NCI-H1105 (cell line): Measurements from ENCODE around the gene CHST12.
"Not testable (repeated sequence)": the region's sequence is repeated elsewhere in the genome, so short reads cannot be mapped to it uniquely, and the experiment has no call there.

Source experiments
- DNase-seq: peaks from one replicate; lab custom pipeline; 2025; lab: John Stamatoyannopoulos, UW

CHST12 gene

DNA sequence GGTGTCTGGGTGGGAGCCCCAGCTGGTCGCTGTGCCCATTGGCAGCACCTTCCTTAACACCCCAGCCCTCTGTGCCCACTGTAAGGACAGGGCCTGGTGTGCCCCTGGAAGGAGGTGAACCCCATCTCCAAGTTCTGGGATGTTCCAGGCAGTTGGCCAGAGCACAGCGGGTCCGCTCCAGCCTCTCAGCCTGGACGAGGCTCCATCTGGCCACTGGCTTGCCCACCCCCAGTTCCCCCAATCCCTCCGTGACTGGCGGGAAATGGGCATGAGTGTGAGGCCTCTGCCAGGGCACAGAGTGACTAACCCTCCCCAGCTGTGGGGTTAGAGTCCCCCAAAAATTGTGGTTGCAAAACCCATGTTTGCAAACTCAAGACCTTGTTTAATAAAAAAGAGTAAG, 57.2 kb downstream of the CHST12 start:
- DNase-seq = no peak

DNA sequence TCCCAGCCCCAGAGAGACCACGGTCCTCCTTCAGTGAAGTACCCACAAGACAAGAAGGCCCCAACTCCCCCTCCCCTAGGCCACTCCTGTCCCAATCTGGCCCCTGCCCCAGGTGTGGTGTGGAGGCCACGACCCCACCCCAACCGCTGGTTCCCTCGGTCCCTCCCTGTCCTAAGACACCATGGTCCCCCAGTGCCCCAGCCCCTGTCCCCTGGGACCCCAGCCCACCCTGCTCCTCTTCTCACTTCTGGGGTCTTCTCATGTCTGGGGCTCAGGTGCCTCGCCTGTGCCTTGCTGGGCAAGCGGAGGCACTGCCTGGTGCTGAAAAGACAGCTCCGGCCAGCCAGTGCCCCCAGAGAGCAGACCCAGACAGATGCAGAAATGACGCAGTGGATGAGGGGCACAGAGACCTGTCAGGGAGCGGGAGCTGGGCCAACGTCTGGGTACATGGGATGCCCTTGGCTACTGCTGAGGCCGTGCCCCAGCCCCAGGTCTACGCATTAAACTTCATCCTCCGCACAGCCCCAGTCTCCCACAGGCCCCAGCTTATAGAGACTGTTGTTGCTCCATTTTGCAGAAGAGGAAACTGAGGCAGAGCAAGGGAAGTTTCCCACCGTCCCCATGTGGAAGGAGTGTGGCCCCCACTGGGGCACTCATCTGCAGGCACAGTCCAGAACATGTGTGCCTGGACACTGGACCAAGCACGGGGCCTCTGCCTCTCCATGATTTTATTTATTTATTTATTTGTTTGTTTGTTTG, 58.0 kb downstream of the CHST12 start:
- no peak for DNase-seq

DNA sequence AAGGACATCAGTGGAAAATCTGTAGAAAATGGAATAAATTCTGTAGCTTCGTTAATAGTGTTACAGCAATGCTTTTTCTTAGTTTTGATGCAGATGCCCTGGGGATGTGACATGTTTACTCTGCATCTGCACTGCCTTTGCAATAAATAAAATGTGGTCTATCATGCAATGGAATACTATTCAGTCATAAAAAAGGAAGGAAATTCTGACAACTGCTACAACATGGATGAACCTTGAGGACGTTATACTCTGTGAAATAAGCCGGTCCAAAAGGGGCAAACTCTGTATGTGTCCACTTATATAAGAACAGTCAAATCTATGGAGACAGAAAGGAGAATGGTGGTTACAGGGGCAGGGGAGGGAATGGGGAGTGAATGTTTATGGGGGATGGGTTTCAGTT, 59.3 kb downstream of the CHST12 start:
- DNase-seq = no peak

DNA sequence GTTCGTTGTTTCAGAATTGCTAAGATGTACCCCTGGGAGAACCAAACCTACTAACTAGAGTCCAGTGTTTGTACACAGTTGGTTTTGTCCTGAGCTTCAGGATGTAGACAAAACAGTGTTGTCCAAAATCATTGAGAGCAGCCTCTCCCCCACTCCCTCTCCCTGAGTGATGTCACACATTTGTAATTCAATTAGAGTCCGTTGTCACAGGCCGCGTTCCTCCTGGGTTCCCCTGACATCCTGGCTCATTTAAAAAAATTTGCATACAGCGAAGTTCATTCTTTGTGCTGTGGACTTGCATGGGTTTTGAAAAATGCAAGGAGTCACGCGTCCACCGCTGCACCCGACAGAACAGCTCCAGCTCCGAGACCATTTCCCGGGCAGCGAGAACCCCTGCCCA, 62.5 kb downstream of the CHST12 start:
- no peak for DNase-seq

DNA sequence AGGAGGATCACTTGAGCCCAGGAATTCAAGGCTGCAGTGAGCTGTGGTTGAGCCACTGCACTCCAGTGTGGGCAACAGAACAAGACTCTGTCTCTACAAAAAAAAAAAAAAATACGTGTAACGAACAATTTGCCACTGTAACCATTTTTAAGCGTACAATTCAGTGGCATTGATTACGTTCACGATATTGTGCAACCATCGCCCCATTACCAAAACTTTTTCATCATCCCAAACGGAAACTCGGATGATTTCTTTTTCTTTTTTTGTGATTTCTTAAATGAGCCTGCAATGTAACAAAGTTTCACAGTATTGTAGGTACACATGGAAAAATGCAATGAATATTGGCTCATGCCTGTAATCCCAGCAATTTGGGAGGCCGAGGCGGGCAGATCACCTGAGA, 63.3 kb downstream of the CHST12 start:
- DNase-seq = no peak

DNA sequence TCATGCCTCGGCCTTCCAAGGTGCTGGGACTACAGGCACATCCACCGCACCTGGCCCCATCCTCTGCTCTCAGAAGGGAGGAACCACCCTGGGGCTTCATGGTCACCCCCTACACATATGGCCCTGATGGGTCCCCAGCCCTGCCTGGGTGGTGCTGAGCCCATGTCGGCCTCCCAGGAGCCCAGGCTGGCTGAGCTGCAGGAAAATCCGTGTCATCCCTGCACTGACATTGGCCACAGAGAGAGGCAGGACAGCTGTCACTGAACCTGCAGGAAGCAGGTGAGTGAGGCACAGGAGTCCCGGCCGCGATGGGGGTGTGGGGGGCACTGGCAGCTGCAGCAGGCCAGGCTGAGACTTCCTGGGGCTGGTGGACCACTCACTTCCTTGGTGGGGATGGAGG, 64.8 kb downstream of the CHST12 start:
- no peak for DNase-seq

DNA sequence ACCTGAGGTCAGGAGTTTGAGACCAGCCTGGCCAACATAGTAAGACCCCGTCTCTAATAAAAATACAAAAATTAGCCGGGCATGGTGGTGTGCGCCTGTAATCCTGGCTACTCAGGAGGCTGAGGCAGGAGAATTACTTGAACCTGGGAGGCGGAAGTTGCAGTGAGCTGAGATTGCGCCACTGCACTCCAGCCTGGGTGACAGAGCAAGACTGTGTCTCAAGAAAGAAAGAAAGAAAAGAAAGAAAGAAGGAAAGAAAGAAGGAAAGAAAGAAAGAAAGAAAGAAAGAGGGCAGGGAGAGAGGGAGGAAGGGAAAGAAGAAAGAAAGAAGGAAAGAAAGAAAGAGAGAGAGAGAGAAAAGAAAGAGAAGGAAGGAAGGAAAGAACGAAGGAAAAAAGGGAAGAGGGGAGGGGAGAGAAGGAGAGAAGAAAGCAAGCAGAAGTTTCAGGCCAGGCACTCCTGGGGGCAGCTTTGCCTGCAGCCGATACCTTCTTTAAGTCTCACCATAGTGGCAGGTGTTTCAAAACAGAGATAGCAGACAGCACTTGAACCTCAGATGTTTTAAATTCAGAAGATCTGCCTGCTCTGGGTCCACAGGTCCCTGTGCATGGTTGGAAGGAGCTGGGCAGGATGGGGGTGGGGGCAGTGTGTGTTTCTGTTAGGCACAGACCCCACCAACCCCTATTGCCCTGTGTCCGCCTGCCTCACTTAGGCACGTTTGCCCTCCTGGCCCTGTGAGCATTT, 66.2 kb downstream of the CHST12 start:
- DNase-seq = not testable (repeated sequence)

DNA sequence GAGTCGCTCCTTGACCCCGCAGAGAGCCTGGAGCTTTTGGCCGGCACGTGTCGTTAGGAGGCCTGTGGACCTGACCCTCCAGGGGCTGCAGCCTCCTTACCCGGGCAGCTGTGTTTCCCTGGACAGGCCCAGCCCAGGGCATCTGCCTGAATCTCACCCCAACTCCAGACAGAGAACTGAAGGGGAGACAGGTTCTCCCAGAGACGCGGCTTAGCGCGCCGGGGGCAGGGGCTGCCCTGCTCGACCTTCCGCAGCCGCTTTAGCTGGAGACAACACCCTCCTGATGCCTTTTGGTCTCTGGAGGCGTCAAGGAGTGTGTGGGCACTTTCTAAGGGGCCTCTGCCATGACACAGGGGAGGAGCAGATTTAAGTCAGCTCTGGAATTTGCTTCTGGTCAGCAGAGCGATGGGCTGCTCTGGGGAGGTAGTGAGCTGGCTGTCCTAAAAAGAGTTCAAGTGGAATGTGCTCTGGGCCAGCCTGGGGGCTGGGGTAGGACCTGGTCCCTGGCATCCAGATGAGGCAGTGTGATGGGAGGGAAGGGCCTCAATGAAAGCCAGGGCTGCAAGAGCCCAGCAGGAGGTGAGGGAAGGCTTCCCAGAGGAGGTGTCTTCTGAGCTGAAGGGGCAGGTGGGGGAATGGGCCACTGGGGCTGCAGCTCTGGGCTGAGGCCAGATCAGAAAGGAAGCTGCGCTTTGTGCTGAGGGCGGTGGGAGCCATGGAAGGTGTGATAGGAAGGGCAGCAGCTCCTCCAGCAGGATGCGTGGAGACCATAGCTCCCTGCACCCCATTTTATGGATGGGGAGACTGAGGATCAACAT, 67.0 kb downstream of the CHST12 start:
- DNase-seq = no peak

DNA sequence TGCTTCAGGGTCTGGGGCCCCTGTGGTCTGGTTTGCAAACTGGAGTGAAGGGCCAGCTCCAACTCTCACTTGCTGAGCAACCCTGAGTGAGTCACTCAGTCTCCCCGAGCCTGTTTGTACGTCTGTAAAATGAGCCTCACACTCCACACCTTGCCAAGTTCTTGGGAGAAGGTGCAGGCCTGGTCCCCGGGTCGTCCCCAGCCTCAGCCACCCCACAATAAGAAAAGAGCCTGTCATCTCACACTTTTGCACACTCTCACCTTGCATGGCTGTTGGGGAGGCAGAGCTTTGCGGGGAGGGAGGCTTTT, 67.6 kb downstream of the CHST12 start:
- DNase-seq = no peak

DNA sequence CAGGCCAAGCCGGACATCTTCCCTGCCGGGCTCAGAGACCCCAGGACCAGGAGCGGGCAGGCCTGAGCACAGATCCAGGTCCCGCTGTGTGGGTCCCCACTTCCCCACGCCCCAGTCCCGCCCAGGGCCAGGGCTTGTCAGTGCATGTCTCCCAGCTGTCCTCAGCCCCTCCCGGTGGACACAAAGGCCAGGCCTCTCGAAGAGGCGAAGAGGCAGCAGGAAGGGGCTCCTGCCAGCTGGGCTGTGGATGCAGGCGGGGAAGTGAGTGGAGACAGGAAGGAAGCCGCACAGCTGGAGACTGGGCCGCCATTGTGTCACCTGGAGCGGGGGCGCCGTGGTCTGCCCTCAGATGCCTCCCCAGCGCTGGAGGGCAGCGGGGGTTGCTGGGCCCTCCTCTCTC, 68.0 kb downstream of the CHST12 start:
- DNase-seq = no peak

DNA sequence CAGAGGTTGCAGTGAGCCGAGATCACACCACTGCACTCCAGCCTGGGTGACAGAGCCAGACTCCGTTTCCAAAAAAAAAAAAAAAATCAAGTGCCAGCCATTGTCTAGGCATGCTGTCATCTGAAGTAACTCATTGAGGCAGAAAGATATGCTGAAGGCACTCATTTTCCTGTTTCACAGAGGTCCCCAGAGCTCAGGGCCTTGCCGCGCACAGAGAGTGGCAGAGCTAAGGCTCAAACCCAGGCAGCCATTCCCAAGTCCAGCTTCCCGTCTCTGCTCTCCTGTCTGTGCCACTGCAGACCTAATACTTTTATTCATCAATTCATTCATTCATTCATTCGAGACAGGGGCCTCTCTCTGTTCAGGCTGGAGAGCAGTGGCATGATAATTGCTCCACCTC, 69.3 kb downstream of the CHST12 start:
- no peak for DNase-seq

DNA sequence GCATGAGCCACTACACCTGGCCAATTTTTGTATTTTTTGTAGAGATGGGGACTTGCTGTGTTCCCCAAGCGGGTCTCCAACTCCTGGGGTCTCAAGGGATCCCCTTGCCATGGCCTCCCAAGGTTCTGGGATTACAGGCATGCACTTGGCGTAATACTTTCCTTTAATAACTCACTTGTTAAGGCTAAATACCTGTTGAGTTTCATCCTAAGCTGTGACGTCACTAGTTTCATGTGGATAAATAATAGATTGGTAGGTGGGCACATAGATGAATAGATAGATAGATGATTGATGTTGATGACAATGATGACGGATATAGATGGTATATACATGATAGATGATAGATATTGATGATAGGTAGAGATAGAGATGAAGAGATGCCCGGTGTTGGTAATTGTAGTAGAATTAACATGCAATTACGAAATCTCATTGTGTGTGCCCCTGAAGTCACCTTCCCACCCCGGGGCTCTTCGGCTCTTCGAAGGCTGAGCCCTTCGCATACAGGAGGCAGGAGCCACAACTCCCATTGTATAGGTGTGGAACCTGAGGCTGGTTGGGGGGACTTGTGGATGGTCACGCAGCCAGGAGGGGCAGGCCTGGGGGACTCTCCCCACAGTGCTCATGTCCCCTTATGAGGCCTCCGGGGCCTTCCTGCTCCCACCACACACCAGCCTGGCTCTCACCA, 70.2 kb downstream of the CHST12 start:
- DNase-seq = no peak

DNA sequence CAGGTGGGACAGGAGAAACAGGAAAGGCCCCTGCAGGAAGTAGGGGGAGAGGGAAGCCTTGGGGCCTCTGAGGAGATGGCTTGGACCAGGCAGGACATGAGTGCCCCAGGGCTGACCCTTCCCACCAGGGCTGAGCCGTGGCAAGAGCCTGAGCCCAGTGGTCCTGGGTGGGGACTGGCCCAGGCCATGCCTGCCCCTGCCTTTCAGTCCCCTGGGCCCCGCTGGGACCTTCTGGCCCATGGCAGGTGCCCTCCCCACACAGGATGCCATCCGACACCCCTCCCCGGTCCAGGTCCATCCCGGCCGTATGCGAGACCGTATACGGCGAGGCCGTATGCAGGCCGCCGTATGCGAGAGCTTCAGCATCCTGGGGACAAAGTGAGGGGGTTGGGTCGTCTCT, 70.8 kb downstream of the CHST12 start:
- no peak for DNase-seq

DNA sequence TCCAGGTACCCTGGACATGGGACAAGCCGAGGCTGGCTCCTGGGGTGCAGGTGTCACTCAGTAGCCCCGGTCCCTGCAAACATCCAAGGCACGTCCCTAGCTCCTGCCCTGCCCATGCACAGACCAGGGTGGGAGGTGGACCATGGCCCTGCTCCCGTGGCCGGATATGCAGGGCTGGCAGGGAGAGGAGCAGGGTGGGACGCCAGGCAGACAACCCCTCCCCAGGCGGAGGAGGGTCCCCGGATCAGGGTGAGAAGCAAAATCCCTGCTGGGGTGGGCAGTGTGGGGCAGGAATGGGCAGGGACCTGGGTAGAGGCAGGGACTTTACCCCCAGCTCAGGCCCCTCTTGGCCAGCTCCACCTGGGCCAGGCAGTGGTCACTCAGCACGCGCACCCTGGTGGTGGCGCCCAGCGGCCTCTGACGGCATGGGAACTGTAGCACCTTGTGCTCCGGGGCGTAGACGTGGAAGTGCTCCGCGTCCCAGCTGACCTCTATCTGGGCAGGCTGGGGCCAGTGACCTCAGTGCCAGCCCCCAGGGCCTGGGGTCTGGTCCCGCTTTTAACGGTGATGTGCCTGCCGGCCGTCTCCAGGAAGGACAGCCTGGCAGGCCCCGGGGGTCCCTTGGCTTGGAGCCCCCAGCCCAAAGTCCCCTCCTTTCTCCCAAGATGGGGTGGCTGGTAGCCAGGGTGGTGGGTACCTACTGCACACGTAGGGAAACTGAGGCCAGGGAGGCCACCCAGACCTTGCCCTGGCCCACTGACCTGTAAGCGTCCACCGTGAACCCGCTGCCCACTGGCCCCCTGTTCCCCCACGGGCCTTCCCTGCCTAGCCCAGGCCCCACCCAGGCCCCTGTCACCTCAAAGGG, 71.6 kb downstream of the CHST12 start:
- DNase-seq = no peak

DNA sequence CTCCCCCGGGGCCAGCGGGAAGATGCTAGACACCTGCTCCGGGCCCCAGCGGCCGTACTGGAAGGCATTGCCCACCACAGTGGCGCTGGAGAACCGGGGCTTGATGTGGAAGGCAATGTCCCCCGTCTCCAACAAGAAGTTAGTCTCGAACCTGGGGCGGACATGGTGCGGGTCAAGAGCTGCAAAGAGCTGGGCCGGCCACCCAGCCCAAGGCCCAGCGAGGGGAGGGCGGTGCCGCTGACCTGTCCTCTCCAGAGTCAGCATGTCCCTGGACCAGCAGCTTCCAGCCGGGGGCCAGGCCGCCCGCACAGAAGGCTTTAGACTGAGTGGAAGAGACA, 72.2 kb downstream of the CHST12 start:
- DNase-seq = no peak

DNA sequence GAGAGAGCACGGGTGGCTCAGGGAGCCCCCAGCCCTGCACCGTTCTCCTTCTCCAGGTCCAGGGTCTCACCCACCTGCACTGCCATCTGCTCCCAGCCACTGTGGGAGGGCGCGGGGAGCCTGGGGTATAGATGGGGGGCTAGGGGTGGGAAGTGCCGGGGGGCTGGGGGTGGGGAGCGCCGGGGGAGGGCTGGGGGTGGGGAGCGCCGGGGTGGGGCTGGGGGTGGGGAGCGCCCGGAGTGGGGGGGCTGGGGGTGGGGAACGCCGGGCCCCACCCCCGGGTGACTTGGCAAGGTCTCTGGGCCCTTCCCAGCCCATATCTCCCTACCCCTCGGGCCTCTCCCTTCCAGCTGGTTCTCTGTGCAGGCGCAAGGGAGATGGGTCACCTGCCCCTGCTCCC, 72.9 kb downstream of the CHST12 start, which contains the start of gene GRIFIN:
GRIFIN (minus strand) TSS at position 101 of the 400 bp plus-strand sequence; CDS start at position 86, 15 bp downstream.
- no peak for DNase-seq

DNA sequence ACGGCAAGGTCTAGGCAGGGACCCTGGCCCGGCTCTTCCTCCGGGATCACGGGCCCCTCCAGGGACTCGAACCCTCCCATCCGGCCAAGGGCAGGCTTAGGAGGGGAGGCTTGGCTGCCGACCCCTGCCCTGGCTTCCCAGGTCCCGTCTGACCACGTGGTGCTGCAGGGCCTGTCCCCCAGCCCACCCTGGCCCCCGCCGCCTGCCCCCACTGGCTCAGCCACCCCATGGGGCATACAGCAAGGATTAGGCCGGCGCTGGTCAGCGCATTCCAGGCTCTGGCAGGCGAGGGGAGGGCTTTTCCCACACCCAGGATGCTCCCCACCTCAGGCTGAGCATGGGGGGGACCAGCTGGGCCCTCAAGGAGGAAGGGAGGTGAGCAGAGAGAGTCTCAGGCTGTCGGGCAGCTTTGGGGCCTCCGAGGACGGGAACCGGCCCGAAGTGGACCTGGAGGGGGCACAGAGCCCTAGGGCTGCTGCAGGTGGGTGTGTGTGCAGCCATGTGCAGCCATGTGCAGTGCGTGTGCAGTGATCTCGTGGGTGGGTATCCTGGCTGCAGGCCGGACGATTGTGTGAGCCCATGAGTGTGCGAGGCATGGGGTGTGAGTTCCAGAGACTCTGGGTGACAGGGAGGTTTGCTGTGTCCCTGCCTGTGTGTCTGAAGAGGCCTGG, 73.5 kb downstream of the CHST12 start:
- DNase-seq = no peak

DNA sequence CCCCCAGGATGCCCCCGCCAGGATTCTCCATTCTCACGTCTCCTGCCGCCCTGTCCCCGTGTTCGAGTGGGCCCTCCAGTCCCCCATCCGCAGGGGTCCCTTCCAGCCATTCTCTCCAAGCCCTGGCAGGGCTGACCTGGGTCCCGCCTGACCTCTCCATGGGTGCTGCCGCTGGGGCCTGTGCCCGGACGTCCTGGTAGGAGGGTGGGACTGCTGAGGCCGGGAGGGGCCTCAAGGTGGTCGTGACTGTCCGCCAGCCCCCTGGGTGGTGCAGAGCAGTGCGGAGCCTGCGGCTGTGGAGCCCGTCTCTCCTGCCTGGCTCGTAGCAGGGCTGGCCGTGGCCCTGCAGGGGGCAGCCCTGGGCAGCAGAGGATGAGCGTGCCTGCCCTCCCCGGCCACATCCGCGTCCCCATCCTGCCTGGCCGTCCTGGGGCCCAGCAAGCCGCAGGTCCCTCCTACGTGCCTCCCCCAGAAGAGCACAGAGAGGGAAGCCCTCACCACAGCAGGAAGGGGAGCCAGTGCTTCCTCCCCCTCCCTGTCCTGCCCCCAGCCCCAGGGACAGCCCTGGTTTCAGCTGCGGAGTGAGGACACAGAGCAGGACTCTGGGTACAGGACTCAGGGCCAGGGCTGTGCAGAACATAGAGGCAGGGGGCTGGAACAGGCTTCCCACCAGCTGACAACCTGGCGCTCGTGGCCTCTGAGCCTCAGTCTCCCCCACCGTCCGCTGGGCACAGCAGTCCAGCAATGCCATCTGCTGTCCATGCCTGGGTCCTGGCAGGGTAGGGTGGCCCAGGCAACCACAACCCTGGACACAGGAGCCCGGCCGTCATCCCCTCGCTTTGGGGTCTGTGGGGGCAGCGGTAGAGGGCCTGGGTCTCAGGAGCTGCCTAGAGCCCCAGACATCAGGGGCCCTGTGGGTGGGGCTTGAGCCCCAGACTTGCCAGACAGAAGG, 74.3 kb downstream of the CHST12 start:
- DNase-seq = no peak

DNA sequence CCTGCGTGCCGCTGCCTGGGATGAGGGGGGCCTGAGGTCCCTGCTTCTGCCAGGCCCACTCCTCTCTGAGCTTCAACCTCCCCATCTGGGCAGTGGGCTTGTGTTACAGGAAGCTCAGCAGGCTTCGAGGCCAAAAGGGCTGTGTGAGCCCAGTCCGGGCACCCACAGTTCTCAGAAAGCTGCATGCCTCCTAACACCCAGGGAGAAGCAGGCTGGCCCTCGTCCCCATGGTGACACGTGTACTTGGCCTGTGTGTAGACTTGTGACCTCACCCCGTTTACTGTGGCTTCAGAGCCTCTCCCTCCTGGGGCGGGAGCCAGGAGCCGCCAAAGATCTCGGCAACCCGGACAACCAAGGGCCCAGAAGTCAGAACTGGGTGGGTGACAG, 75.0 kb downstream of the CHST12 start:
- no peak for DNase-seq

DNA sequence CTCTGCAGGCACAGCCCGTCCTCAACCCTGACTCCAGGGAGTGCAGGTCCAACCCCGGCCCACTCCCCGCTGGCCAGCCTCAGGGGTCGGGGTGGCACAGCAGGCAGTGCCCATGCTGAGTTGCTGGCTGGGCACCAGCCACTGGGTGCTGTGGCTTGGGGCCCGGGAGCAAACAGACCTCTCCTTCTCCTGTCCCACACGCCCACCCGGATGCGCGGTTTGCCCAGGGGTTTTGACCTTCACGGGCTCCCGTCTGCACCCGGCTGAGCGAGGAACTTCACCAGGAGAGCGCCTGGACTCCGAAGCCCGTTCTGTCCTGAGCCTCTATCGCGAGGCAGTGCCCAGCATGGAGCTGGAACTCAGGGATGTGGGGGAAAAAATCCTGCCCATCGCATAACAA, 75.4 kb downstream of the CHST12 start:
- no peak for DNase-seq
